B cell (primary cell): ENCODE data around the gene TAF1B. TPM values are rescaled to one million over a fixed set of nuclear protein-coding genes. Genes with fewer than 3 reads are reported as not detected.

Experiments
- ATAC-seq: fragments of 200-7000 bp; cut with Tn5 transposase; one replicate; pipeline ENCODE4 v1.10.0; 2021; ENCODE audit warnings: low read depth, mild to moderate bottlenecking, moderate number of reproducible peaks, moderate library complexity
- CTCF ChIA-PET: fragments of 350-600 bp; sonication (Branson Sonifier 250); formaldehyde crosslinking; loops from one replicate; lab custom pipeline; 2021; ENCODE audit warnings: antibody characterized with exemption, inconsistent platforms; lab: Charles Lee
- POLR2A ChIA-PET: fragments of 350-600 bp; sonication (Branson Sonifier 250); formaldehyde crosslinking; loops from one replicate; lab custom pipeline; 2021; ENCODE audit warnings: antibody characterized with exemption; lab: Charles Lee
- DNase-seq: peaks from one replicate; pipeline ENCODE4 v3.0.0; 2013
- H2AFZ ChIP-seq: 2 replicates; pipeline ENCODE4 v1.6.1; 2012; ENCODE audit warnings: mild to moderate bottlenecking, low read depth, low read length; ENCODE audit not compliant: insufficient read depth, poor library complexity, severe bottlenecking
- H3K27ac ChIP-seq, 2 donors: 1 replicate in 1 of 2; 2 replicates in 1 of 2; pipeline ENCODE4 v1.5.1; 2012 to 2013; ENCODE audit warnings: low read length in 2 of 2, mild to moderate bottlenecking in 2 of 2, moderate library complexity in 1 of 2
- H3K27me3 ChIP-seq, 4 experiments: fragments of 200-600 bp in 1 of 4; sonication (generic) in 1 of 4; replicated peaks in 1 of 4; 1 replicate in 2 of 4; 2 replicates in 2 of 4; pipeline versions ENCODE4 v1.6.1 to v1.7.0; 2013 to 2016; ENCODE audit warnings: low read length in 3 of 4, mild to moderate bottlenecking in 2 of 4, mixed read lengths in 1 of 4, moderate library complexity in 1 of 4; ENCODE audit not compliant: insufficient read depth in 4 of 4, control insufficient read depth in 3 of 4; ENCODE audit errors: control extremely low read depth in 1 of 4
- H3K36me3 ChIP-seq, 2 experiments: replicated peaks in 1 of 2; 1 replicate in 1 of 2; 2 replicates in 1 of 2; pipeline versions ENCODE4 v1.6.1 to v1.7.1; 2013; ENCODE audit warnings: low read length in 1 of 2; ENCODE audit not compliant: insufficient read depth in 2 of 2, control insufficient read depth in 1 of 2; ENCODE audit errors: control extremely low read depth in 1 of 2, extremely low read depth in 1 of 2
- H3K4me1 ChIP-seq, 2 donors: fragments of 200-600 bp in 1 of 2; sonication (generic) in 1 of 2; 1 replicate in 1 of 2; 2 replicates in 1 of 2; pipeline versions ENCODE4 v1.5.1 to v1.6.1; 2013 to 2017; ENCODE audit warnings: low read length in 2 of 2; ENCODE audit not compliant: control insufficient read depth in 2 of 2, insufficient read depth in 2 of 2
- H3K4me2 ChIP-seq: replicated peaks from 2 replicates; pipeline ENCODE3; 2012; ENCODE audit warnings: mild to moderate bottlenecking, low read depth, low read length; ENCODE audit not compliant: poor library complexity, severe bottlenecking
- H3K4me3 ChIP-seq, 5 experiments: fragments of 200-600 bp in 1 of 5; sonication (generic) in 1 of 5; 1 replicate in 3 of 5; 2 replicates in 2 of 5; pipeline versions ENCODE4 v1.5.1 to v1.7.0; 2011 to 2016; ENCODE audit warnings: low read length in 4 of 5, mild to moderate bottlenecking in 4 of 5, low read depth in 2 of 5, control low read depth in 1 of 5, moderate library complexity in 1 of 5; ENCODE audit not compliant: insufficient read depth in 1 of 5; ENCODE audit errors: control extremely low read depth in 1 of 5, extremely low read depth in 1 of 5
- H3K79me2 ChIP-seq: fragments of 200-600 bp; sonication (generic); one replicate; pipeline ENCODE4 v1.6.0; 2016; ENCODE audit warnings: low read length; ENCODE audit not compliant: control insufficient read depth, insufficient read depth
- H3K9ac ChIP-seq: fragments of 200-600 bp; sonication (generic); 2 replicates; pipeline ENCODE4 v1.6.1; 2017; ENCODE audit warnings: mild to moderate bottlenecking, low read length, moderate library complexity
- H3K9me3 ChIP-seq, 3 donors: one replicate each; pipeline versions ENCODE4 v1.6.1 to v1.7.1; 2013; ENCODE audit warnings: low read length in 2 of 3; ENCODE audit not compliant: control insufficient read depth in 2 of 3, insufficient read depth in 1 of 3; ENCODE audit errors: control extremely low read depth in 1 of 3
- H4K20me1 ChIP-seq: 2 replicates; pipeline ENCODE4 v1.6.0; 2012; ENCODE audit warnings: mild to moderate bottlenecking, low read length; ENCODE audit not compliant: insufficient read depth, control insufficient read depth, poor library complexity, severe bottlenecking
- H3K27ac Mint-ChIP-seq: one replicate; pipeline ENCODE4 v1.8.0; 2021; ENCODE audit warnings: mixed read lengths
- H3K27me3 Mint-ChIP-seq: one replicate; pipeline ENCODE4 v1.8.0; 2021; ENCODE audit warnings: mixed read lengths
- H3K4me1 Mint-ChIP-seq: one replicate; pipeline ENCODE4 v1.8.0; 2021; ENCODE audit warnings: mixed read lengths
- H3K4me3 Mint-ChIP-seq: one replicate; pipeline ENCODE4 v1.8.0; 2021; ENCODE audit warnings: mixed read lengths
- H3K9me3 Mint-ChIP-seq: one replicate; pipeline ENCODE4 v1.8.0; 2022; ENCODE audit warnings: mixed read lengths; ENCODE audit not compliant: insufficient read depth
- EZH2 ChIP-seq: IDR thresholded peaks from 2 replicates; pipeline ENCODE4 v1.6.1; 2012; ENCODE audit warnings: borderline replicate concordance, low read depth, mild to moderate bottlenecking, moderate library complexity, low read length; ENCODE audit not compliant: insufficient read depth, poor library complexity, severe bottlenecking
- WGBS: methylation state at CpG from one replicate; pipeline ENCODE4 v1.1.5; 2013; ENCODE audit warnings: missing lambda C conversion rate; ENCODE audit not compliant: insufficient coverage; 5-methylcytosine and 5-hydroxymethylcytosine counted together
- intact Hi-C: fragments of 100-400 bp; cut with micrococcal nuclease; formaldehyde crosslinking; loops from one replicate; pipeline ENCODE4 v1.10.0; 2022
- polyA plus RNA-seq: library from polyadenylated mRNA; depleted of rRNA; stranded (reverse); fragments of >200 nt; gene quantifications from 2 replicates; pipeline ENCODE4 v1.2.3, GENCODE V29; 2012
- total RNA-seq, 2 donors: library from RNA; stranded (reverse); fragments of 120-200 nt in 1 of 2; gene quantifications; 1 replicate in 1 of 2; 2 replicates in 1 of 2; pipeline versions ENCODE4 v1.2.3 to v1.2.4, GENCODE V29; 2013 to 2022
- TF ChIP-seq, protein P1 (sequence below): fragments of 200-600 bp; IDR thresholded peaks from one replicate; pipeline ENCODE4 v1.8.0; 2022; ENCODE audit warnings: antibody characterized with exemption, mild to moderate bottlenecking

The TAF1B gene
- total and polyA plus RNA-seq, 2 donors (not counting 1 experiment from before 2014, with no cell fraction given) = 4.5 to 25.5 TPM

DNA sequence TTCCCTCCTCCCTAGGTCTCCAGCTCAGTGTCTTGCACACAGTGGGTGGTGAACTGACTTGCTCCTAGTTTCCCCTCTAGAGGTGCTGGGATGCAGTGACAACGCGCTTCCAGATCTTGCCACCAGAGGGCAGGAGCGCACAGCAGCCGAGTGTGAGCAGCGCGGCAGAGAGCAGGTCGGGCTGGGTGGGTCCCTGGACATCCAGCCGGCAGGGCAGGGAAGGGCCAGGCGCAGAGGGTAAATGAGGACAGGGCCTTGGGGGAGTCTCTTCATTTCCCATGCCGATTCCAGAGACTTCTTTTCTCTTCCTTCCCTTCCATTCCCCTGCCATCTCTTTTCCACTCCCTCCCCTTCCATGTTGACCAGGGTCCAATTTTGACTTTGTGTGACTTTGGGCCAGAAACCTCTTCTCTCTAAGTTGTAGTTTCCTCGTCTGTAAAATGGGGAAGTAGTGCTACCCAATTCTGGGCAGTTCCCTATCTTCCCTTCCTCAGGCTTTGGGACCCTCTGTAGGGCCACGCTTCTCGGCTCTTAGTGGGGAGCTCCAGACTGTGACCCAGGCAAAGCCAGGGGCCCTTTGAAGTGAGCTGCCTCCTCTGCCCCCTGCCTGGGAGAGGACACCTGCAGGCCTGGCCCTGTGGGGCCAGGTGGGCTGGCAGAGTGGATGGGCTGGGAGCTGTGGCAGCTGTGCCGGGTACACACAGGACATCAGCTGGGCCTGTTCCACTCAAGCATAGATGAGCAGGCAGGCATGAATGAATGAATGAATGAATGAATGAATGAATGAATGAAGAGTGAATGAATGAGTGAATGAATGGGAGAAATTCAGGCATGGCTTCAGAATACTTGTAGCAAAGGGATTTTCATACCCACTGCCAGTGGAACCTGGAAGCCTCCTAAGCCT lies 43.3 kb upstream of the TAF1B start:
- 27% methylated on average over 9 of the region's 14 CpGs for whole genome bisulfite sequencing
- ChIA-PET POLR2A (no interaction called here), CTCF (interaction anchor here (1.0 to 5.9 kb wide), 10 partner anchors 8 to 340 kb away, joined by 3 to 47 read pairs (median 5); partner anchors contain the start of gene IAH1)
- H2AFZ ChIP-seq = peak overlapping the region; percentile 57
- H3K4me1 ChIP-seq = peaks cover 13 to 20% of the 10 kb centered on the region in 2 donors
- ATAC-seq (peak; percentile 94), DNase-seq (peak; percentile 85)
- H3K27me3 ChIP-seq = peaks cover 0 to 4% (median 2%) of the 10 kb centered on the region in 4 experiments
- H4K20me1 ChIP-seq = no peaks in the 10 kb centered on the region
- H3K4me3 ChIP-seq = peak overlapping the region in 3 of 5 experiments; percentile 5 to 49 (median 21)
- intact Hi-C loops = loop anchor here (1.0 kb wide), 1 partner anchor 248 kb away; no protein-coding TSS in a partner anchor
- H3K4me2 ChIP-seq = peak overlapping the region; percentile 63
- H3K9ac ChIP-seq = peak overlapping the region; percentile 41
- H3K27ac ChIP-seq = no peak overlapping the region
- Mint-ChIP-seq H3K4me1 (peaks cover 23% of the 10 kb centered on the region), H3K4me3 (peak overlapping the region; percentile 59), H3K27ac (peak overlapping the region; percentile 66), H3K27me3 (peaks cover 7% of the 10 kb centered on the region), H3K9me3 (no peaks in the 10 kb centered on the region)
- H3K79me2 ChIP-seq = no peaks in the 10 kb centered on the region
- H3K9me3 ChIP-seq = peaks cover 0 to 3% (median 0%) of the 10 kb centered on the region in 3 donors
- no peak for TF ChIP-seq EZH2
- TF ChIP-seq, protein P1, sequence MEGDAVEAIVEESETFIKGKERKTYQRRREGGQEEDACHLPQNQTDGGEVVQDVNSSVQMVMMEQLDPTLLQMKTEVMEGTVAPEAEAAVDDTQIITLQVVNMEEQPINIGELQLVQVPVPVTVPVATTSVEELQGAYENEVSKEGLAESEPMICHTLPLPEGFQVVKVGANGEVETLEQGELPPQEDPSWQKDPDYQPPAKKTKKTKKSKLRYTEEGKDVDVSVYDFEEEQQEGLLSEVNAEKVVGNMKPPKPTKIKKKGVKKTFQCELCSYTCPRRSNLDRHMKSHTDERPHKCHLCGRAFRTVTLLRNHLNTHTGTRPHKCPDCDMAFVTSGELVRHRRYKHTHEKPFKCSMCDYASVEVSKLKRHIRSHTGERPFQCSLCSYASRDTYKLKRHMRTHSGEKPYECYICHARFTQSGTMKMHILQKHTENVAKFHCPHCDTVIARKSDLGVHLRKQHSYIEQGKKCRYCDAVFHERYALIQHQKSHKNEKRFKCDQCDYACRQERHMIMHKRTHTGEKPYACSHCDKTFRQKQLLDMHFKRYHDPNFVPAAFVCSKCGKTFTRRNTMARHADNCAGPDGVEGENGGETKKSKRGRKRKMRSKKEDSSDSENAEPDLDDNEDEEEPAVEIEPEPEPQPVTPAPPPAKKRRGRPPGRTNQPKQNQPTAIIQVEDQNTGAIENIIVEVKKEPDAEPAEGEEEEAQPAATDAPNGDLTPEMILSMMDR = peak; percentile 96
- H3K36me3 ChIP-seq = no peaks in the 10 kb centered on the region

DNA sequence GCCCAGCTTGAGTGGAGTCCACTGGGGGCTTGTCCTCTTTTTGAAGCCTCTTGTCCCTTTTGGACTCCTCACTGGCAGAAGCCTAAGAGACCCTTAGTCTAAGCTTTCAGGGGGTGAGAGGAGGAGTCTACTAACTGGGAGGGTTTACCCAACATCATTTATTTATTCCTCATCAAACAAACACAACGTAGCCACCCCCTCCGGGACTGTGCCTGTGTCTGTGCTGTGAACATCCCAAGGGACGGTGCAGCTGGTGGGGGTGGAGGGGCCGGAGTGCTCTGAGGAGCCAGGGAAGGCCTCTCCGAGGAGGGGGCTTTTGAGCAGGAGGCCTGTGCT lies 42.7 kb upstream of the TAF1B start:
- H3K79me2 ChIP-seq = no peaks in the 10 kb centered on the region
- peaks cover 13 to 20% of the 10 kb centered on the region in 2 donors for H3K4me1 ChIP-seq
- peaks cover 0 to 4% (median 2%) of the 10 kb centered on the region in 4 experiments for H3K27me3 ChIP-seq
- H3K9me3 ChIP-seq = peaks cover 0 to 3% (median 0%) of the 10 kb centered on the region in 3 donors
- WGBS = 86% methylated on average over 3 of the region's 5 CpGs
- H3K27me3 Mint-ChIP-seq = peaks cover 7% of the 10 kb centered on the region
- DNase-seq (no peak), ATAC-seq (no peak)
- no peak overlapping the region for H3K9ac ChIP-seq
- no peaks in the 10 kb centered on the region for H3K36me3 ChIP-seq
- intact Hi-C loops = no loop called here
- ChIA-PET CTCF (interaction anchor here (1.0 to 5.9 kb wide), 6 partner anchors 13 to 339 kb away, joined by 3 to 47 read pairs (median 8); no protein-coding TSS in a partner anchor), POLR2A (no interaction called here)
- no peaks in the 10 kb centered on the region for H3K9me3 Mint-ChIP-seq
- no peaks in the 10 kb centered on the region for H4K20me1 ChIP-seq
- H3K27ac ChIP-seq = no peak overlapping the region
- no peak overlapping the region for H3K27ac Mint-ChIP-seq
- TF ChIP-seq, protein P1 = no peak
- TF ChIP-seq EZH2 = no peak
- H3K4me2 ChIP-seq = no peak overlapping the region
- H3K4me3 Mint-ChIP-seq = no peak overlapping the region
- no peak overlapping the region for H2AFZ ChIP-seq
- no peak overlapping the region for H3K4me3 ChIP-seq
- peaks cover 23% of the 10 kb centered on the region for H3K4me1 Mint-ChIP-seq
